WTC11 (cell line): ENCODE data around the gene FAM187B. TPM values are rescaled to one million over a fixed set of nuclear protein-coding genes. Genes with fewer than 3 reads are reported as not detected.

Source experiments
- AR ChIP-seq: fragments of 250-450 bp; sonication (Bioruptor Pico); IDR thresholded peaks from 2 replicates; pipeline ENCODE4 v1.9.0; 2021; ENCODE audit warnings: mild to moderate bottlenecking
- ATF6 ChIP-seq: sonication (generic); formaldehyde crosslinking; IDR thresholded peaks from 2 replicates; pipeline ENCODE4 v1.8.1; 2023; ENCODE audit warnings: mild to moderate bottlenecking, missing genetic modification reagents
- CREB1 ChIP-seq: sonication (generic); formaldehyde crosslinking; IDR thresholded peaks from 2 replicates; pipeline ENCODE4 v1.8.0; 2023; ENCODE audit warnings: mild to moderate bottlenecking, missing genetic modification reagents
- ESRRA ChIP-seq: sonication (generic); formaldehyde crosslinking; IDR thresholded peaks from 2 replicates; pipeline ENCODE4 v1.8.1; 2022; ENCODE audit warnings: mild to moderate bottlenecking, missing genetic modification reagents, borderline replicate concordance
- ETV6 ChIP-seq: sonication (generic); formaldehyde crosslinking; IDR thresholded peaks from 2 replicates; pipeline ENCODE4 v1.8.1; 2022; ENCODE audit warnings: mild to moderate bottlenecking, missing genetic modification reagents
- FOXP1 ChIP-seq: sonication (generic); formaldehyde crosslinking; IDR thresholded peaks from 2 replicates; pipeline ENCODE4 v1.8.0; 2022; ENCODE audit warnings: missing genetic modification reagents, mild to moderate bottlenecking, moderate library complexity, borderline replicate concordance
- GRHL2 ChIP-seq: fragments of 250-450 bp; sonication (Bioruptor Pico); IDR thresholded peaks from 2 replicates; pipeline ENCODE4 v1.8.0; 2022; ENCODE audit warnings: mild to moderate bottlenecking, moderate library complexity; ENCODE audit not compliant: insufficient replicate concordance, severe bottlenecking
- HMGA2 ChIP-seq: fragments of 250-450 bp; sonication (Bioruptor Pico); IDR thresholded peaks from 2 replicates; pipeline ENCODE4 v1.4.0; 2021; ENCODE audit warnings: mild to moderate bottlenecking, moderate library complexity
- JUN ChIP-seq: sonication (generic); formaldehyde crosslinking; IDR thresholded peaks from 2 replicates; pipeline ENCODE4 v1.8.0; 2023; ENCODE audit warnings: mild to moderate bottlenecking, missing genetic modification reagents
- MAX ChIP-seq: sonication (generic); formaldehyde crosslinking; IDR thresholded peaks from 2 replicates; pipeline ENCODE4 v1.8.0; 2022; ENCODE audit warnings: mild to moderate bottlenecking, missing genetic modification reagents
- MLX ChIP-seq: sonication (generic); formaldehyde crosslinking; IDR thresholded peaks from 2 replicates; pipeline ENCODE4 v1.8.1; 2023; ENCODE audit warnings: mild to moderate bottlenecking, missing genetic modification reagents, moderate library complexity
- MXD4 ChIP-seq: fragments of 250-450 bp; sonication (Bioruptor Pico); IDR thresholded peaks from 2 replicates; pipeline ENCODE4 v1.8.0; 2021; ENCODE audit warnings: mild to moderate bottlenecking, moderate library complexity, borderline replicate concordance
- NFYB ChIP-seq: sonication (generic); formaldehyde crosslinking; conservative IDR thresholded peaks from 2 replicates; pipeline ENCODE4 v1.8.0; 2022; ENCODE audit warnings: low read depth, missing genetic modification reagents
- OVOL2 ChIP-seq: fragments of 250-450 bp; sonication (Bioruptor Pico); IDR thresholded peaks from 2 replicates; pipeline ENCODE4 v1.9.0; 2021; ENCODE audit warnings: mild to moderate bottlenecking, borderline replicate concordance
- PRDM15 ChIP-seq: sonication (generic); formaldehyde crosslinking; IDR thresholded peaks from 2 replicates; pipeline ENCODE4 v1.8.0; 2022; ENCODE audit warnings: missing genetic modification reagents
- PRRX2 ChIP-seq: fragments of 250-450 bp; sonication (Bioruptor Pico); IDR thresholded peaks from 2 replicates; pipeline ENCODE4 v1.8.0; 2021; ENCODE audit warnings: mild to moderate bottlenecking
- RELA ChIP-seq: sonication (generic); formaldehyde crosslinking; IDR thresholded peaks from 2 replicates; pipeline ENCODE4 v1.8.1; 2022; ENCODE audit warnings: missing genetic modification reagents, mild to moderate bottlenecking, borderline replicate concordance
- STAT6 ChIP-seq: sonication (generic); formaldehyde crosslinking; conservative IDR thresholded peaks from 2 replicates; pipeline ENCODE4 v1.8.1; 2023; ENCODE audit warnings: mild to moderate bottlenecking, low read depth, missing genetic modification reagents, moderate library complexity
- TEAD1 ChIP-seq: sonication (generic); formaldehyde crosslinking; IDR thresholded peaks from 2 replicates; pipeline ENCODE4 v1.8.0; 2022; ENCODE audit warnings: mild to moderate bottlenecking, missing genetic modification reagents
- ZNF219 ChIP-seq: sonication (generic); formaldehyde crosslinking; IDR thresholded peaks from 2 replicates; pipeline ENCODE4 v1.8.0; 2023; ENCODE audit warnings: missing genetic modification reagents, mild to moderate bottlenecking, borderline replicate concordance
- ZNF232 ChIP-seq: sonication (generic); formaldehyde crosslinking; IDR thresholded peaks from 2 replicates; pipeline ENCODE4 v1.8.0; 2022; ENCODE audit warnings: mild to moderate bottlenecking, missing genetic modification reagents
- ZNF281 ChIP-seq: sonication (generic); formaldehyde crosslinking; IDR thresholded peaks from 2 replicates; pipeline ENCODE4 v1.8.0; 2023; ENCODE audit warnings: mild to moderate bottlenecking, missing genetic modification reagents
- ZNF671 ChIP-seq: fragments of 250-450 bp; sonication (Bioruptor Pico); IDR thresholded peaks from 2 replicates; pipeline ENCODE4 v1.8.0; 2021; ENCODE audit warnings: mild to moderate bottlenecking
- total RNA-seq: library from RNA; stranded (reverse); gene quantifications from 3 replicates; pipeline ENCODE4 v1.2.3, GENCODE V29; 2021

The FAM187B gene
- total RNA-seq, 1 experiment from 2014 or later: 0.20 TPM

- TF ChIP-seq PRRX2 (CRISPR knock-in tag): no peak
- no peak for TF ChIP-seq MAX (CRISPR knock-in tag)
- TF ChIP-seq STAT6: no peak
- TF ChIP-seq PRDM15 (CRISPR knock-in tag): no peak
- no peak for TF ChIP-seq GRHL2 (CRISPR knock-in tag)
- TF ChIP-seq MXD4: no peak
- TF ChIP-seq MLX (CRISPR knock-in tag): no peak
- TF ChIP-seq ZNF219: no peak
- TF ChIP-seq ZNF281 (CRISPR knock-in tag): no peak
- TF ChIP-seq CREB1 (CRISPR knock-in tag): no peak
- no peak for TF ChIP-seq ZNF232
- no peak for TF ChIP-seq NFYB
- TF ChIP-seq ATF6 (CRISPR knock-in tag): no peak
- TF ChIP-seq RELA (CRISPR knock-in tag): no peak
- TF ChIP-seq ZNF671 (CRISPR knock-in tag): no peak
- TF ChIP-seq AR (CRISPR knock-in tag): no peak
- no peak for TF ChIP-seq ESRRA
- TF ChIP-seq TEAD1 (CRISPR knock-in tag): peak; percentile 55
- peak; percentile 13; the same call in 1 of the 2 replicates for TF ChIP-seq FOXP1
- TF ChIP-seq JUN: no peak
- no peak for TF ChIP-seq HMGA2
- TF ChIP-seq OVOL2 (CRISPR knock-in tag): no peak
- TF ChIP-seq ETV6 (CRISPR knock-in tag): no peak
These were observed 41.0 kb upstream of the FAM187B start (continued) for GRCh38 chr19:35269438-35270117.
